Measurements from ENCODE around the gene R3HDM4. TPM values are rescaled to one million over a fixed set of nuclear protein-coding genes. Genes with fewer than 3 reads are reported as not detected.

Gene R3HDM4
- polyA plus RNA-seq, 2 of the 4 experiments (the other 2 are of a cell fraction) = 22.7 to 24.8 TPM

DNA sequence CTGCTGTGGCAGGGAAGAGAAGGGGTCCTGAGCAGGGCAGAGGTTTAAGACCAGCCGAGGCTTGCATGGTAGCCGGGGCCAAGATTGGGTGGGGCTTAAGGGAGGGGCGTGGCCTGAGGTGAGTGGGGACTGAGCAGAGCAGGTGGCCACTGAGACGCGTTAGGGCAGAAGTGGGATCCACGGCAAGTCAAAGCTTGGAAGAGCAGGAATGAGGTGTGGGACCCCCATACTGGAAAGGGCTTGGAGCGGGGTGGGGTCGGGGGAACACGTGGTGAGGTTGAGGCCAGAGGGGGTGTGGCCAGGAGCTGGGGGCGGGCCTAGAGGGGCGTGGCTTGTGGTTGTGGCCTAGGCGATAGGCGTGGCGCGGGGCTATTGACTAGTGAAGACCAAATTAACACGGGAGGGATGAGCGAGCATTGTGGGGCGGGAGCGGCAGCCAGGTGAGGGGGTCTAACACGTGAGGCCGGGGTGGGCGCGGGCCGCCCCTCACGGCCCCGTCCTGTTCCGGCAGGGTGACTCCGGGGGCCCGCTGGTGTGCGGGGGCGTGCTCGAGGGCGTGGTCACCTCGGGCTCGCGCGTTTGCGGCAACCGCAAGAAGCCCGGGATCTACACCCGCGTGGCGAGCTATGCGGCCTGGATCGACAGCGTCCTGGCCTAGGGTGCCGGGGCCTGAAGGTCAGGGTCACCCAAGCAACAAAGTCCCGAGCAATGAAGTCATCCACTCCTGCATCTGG is 50.3 kb downstream of the R3HDM4 start:
- ChIA-PET CTCF (interaction anchor here (1.1 kb wide), 1 partner anchor 13 kb away, joined by 3 read pairs; no protein-coding TSS in a partner anchor), POLR2A (no interaction called here)
- WGBS (ENCODE audit: missing lambda C conversion rate) = 90% methylated on average over 42 of the region's 48 CpGs
- TF ChIP-seq HOXA7 (CRISPR knock-in tag; IDR thresholded peaks at IDR 0.05) (no peak), NR3C1 (IDR thresholded peaks at IDR 0.05) (no peak), MAFK (IDR thresholded peaks at IDR 0.05; ENCODE audit: partially characterized antibody) (no peak), ELK1 (IDR thresholded peaks at IDR 0.05; ENCODE audit: low read depth, low read length) (no peak), JUN (IDR thresholded peaks at IDR 0.05) (no peak), RARB (CRISPR knock-in tag; IDR thresholded peaks at IDR 0.05) (no peak), BHLHE40 (IDR thresholded peaks at IDR 0.05; ENCODE audit: low read depth, low read length) (no peak), MYC (IDR thresholded peaks at IDR 0.05; ENCODE audit: borderline replicate concordance, low read length) (no peak)
- TF ChIP-seq, protein P1, sequence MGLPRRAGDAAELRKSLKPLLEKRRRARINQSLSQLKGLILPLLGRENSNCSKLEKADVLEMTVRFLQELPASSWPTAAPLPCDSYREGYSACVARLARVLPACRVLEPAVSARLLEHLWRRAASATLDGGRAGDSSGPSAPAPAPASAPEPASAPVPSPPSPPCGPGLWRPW (IDR thresholded peaks at IDR 0.05) = no peak
- TF ChIP-seq, protein P2, sequence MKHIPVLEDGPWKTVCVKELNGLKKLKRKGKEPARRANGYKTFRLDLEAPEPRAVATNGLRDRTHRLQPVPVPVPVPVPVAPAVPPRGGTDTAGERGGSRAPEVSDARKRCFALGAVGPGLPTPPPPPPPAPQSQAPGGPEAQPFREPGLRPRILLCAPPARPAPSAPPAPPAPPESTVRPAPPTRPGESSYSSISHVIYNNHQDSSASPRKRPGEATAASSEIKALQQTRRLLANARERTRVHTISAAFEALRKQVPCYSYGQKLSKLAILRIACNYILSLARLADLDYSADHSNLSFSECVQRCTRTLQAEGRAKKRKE (CRISPR knock-in tag; IDR thresholded peaks at IDR 0.05; ENCODE audit: low read depth) = no peak
- TF ChIP-seq, protein P3, sequence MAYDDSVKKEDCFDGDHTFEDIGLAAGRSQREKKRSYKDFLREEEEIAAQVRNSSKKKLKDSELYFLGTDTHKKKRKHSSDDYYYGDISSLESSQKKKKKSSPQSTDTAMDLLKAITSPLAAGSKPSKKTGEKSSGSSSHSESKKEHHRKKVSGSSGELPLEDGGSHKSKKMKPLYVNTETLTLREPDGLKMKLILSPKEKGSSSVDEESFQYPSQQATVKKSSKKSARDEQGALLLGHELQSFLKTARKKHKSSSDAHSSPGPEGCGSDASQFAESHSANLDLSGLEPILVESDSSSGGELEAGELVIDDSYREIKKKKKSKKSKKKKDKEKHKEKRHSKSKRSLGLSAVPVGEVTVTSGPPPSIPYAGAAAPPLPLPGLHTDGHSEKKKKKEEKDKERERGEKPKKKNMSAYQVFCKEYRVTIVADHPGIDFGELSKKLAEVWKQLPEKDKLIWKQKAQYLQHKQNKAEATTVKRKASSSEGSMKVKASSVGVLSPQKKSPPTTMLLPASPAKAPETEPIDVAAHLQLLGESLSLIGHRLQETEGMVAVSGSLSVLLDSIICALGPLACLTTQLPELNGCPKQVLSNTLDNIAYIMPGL (CRISPR knock-in tag; IDR thresholded peaks at IDR 0.05; ENCODE audit: borderline replicate concordance) = no peak
- TF ChIP-seq, protein P4, sequence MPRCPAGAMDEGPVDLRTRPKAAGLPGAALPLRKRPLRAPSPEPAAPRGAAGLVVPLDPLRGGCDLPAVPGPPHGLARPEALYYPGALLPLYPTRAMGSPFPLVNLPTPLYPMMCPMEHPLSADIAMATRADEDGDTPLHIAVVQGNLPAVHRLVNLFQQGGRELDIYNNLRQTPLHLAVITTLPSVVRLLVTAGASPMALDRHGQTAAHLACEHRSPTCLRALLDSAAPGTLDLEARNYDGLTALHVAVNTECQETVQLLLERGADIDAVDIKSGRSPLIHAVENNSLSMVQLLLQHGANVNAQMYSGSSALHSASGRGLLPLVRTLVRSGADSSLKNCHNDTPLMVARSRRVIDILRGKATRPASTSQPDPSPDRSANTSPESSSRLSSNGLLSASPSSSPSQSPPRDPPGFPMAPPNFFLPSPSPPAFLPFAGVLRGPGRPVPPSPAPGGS (IDR thresholded peaks at IDR 0.05) = no peak
- Histone ChIP-seq H3K27ac (peak overlapping the region in 1 of 2 experiments; percentile 97; a peak in 1 of 6 replicates), H3K4me3 (no peak overlapping the region), H3K4me2 (no peak overlapping the region), H3K9me3 (no peaks in the 10 kb centered on the region), H3K4me1 (peaks cover 19% of the 10 kb centered on the region)
- peak in 1 of 2 experiments; percentile 64 for DNase-seq (ENCODE audit: low read depth in 1 of 2, low spot score in 1 of 2)
- peak in 1 of 2 experiments; percentile 7; a peak in 2 of 6 replicates for ATAC-seq
- no peak for FAIRE-seq

- 92% methylated on average over 15 of the region's 60 CpGs for WGBS (ENCODE audit: missing lambda C conversion rate)
- ATAC-seq (peak; percentile 21 to 26; a peak in 4 of 6 replicates), DNase-seq (ENCODE audit: low read depth in 1 of 2, low spot score in 1 of 2) (peak in 1 of 2 experiments; percentile 78), FAIRE-seq (no peak)
- no peaks in the 10 kb centered on the region for H3K9me3 ChIP-seq
- TF ChIP-seq CTCF (IDR thresholded peaks at IDR 0.05) (no peak), POLR2AphosphoS2 (conservative IDR thresholded peaks at IDR 0.05; ENCODE audit: low read length) (no peak), TP53 (CRISPR knock-in tag; IDR thresholded peaks at IDR 0.05) (no peak), ELK1 (IDR thresholded peaks at IDR 0.05; ENCODE audit: low read depth, low read length) (no peak), HDAC2 (IDR thresholded peaks at IDR 0.05) (no peak), PHF8 (IDR thresholded peaks at IDR 0.05; ENCODE audit: borderline replicate concordance, low read depth) (no peak)
- TF ChIP-seq, protein P4 (IDR thresholded peaks at IDR 0.05) = no peak
- H3K27ac ChIP-seq = peak overlapping the region in 1 of 2 experiments; percentile 97; a peak in 4 of 6 replicates
- H3K4me2 ChIP-seq = peak overlapping the region; percentile 76; the same call in 2 of the 3 replicates
- peak overlapping the region; percentile 80; the same call in 1 of the 3 replicates for H3K4me3 ChIP-seq
- peaks cover 19% of the 10 kb centered on the region for H3K4me1 ChIP-seq
- POLR2A ChIA-PET = no interaction called here
- CTCF ChIA-PET = interaction anchor here (1.1 kb wide), 1 partner anchor 13 kb away, joined by 3 read pairs; no protein-coding TSS in a partner anchor
These were observed 51.1 kb downstream of the R3HDM4 start for GRCh38 chr19:861756-862580.

Measured in A549 (cell line).